Measurements from ENCODE around the gene MYO16. TPM values are rescaled to one million over a fixed set of nuclear protein-coding genes. Genes with fewer than 3 reads are reported as not detected.

MYO16 gene
- polyA plus RNA-seq, 1 experiment, result not detected

DNA sequence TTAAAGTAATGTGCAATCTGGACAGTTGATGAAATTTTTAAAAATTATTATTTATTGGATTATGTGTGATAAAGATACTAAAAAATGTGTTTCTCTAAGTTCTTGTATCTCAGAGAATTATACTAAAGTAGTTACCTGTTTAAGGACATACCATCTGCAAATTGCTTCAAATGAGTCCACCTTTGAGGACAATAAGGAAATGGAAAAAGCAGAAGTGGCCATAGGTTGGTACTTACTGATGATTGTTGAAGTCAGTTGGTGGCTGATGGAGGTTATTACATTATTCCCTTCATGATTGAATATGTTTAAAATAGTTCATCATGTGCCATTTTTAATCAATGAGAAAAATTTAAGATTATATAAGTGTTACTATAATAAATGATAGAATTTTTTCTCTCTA, 367.0 kb downstream of the MYO16 start:
- H3K27me3 ChIP-seq (ENCODE audit: control insufficient read depth, insufficient read depth, low read length), result no peaks in the 10 kb centered on the region
- TF ChIP-seq, protein P1, sequence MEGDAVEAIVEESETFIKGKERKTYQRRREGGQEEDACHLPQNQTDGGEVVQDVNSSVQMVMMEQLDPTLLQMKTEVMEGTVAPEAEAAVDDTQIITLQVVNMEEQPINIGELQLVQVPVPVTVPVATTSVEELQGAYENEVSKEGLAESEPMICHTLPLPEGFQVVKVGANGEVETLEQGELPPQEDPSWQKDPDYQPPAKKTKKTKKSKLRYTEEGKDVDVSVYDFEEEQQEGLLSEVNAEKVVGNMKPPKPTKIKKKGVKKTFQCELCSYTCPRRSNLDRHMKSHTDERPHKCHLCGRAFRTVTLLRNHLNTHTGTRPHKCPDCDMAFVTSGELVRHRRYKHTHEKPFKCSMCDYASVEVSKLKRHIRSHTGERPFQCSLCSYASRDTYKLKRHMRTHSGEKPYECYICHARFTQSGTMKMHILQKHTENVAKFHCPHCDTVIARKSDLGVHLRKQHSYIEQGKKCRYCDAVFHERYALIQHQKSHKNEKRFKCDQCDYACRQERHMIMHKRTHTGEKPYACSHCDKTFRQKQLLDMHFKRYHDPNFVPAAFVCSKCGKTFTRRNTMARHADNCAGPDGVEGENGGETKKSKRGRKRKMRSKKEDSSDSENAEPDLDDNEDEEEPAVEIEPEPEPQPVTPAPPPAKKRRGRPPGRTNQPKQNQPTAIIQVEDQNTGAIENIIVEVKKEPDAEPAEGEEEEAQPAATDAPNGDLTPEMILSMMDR (IDR thresholded peaks at IDR 0.05; ENCODE audit: insufficient read depth, low read depth, low read length), result no peak
- H3K36me3 ChIP-seq (ENCODE audit: control insufficient read depth, insufficient read depth, low read length), result no peaks in the 10 kb centered on the region
- H3K4me3 ChIP-seq (ENCODE audit: low read depth, low read length), result no peak overlapping the region
- no peak for DNase-seq (ENCODE audit: low read depth)
- ChIA-PET CTCF (no interaction called here), POLR2A (no interaction called here)

DNA sequence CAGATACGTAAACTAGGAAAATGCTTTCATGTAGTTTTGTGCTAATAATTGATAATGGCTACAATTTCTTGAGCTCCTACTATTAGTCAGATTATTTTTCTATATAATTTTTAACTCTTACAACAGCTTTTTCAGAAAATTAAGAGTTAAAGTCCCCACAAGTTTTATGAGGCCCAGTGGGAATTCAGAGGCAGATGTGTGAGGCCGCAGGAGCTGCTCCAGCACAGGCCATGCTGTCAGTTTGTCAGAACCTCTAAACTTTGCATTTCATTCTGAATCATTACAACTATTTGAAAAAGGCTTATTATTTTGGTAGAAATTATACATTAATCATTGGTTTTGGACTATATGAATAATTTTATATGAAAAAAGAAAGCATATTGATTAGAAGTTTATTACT, 370.8 kb downstream of the MYO16 start:
- H3K4me3 ChIP-seq (ENCODE audit: low read depth, low read length), result no peak overlapping the region
- no peak for DNase-seq (ENCODE audit: low read depth)
- no peaks in the 10 kb centered on the region for H3K27me3 ChIP-seq (ENCODE audit: control insufficient read depth, insufficient read depth, low read length)
- POLR2A ChIA-PET, result no interaction called here
- CTCF ChIA-PET, result no interaction called here
- H3K36me3 ChIP-seq (ENCODE audit: control insufficient read depth, insufficient read depth, low read length), result no peaks in the 10 kb centered on the region
- TF ChIP-seq, protein P1 (IDR thresholded peaks at IDR 0.05; ENCODE audit: insufficient read depth, low read depth, low read length), result no peak

DNA sequence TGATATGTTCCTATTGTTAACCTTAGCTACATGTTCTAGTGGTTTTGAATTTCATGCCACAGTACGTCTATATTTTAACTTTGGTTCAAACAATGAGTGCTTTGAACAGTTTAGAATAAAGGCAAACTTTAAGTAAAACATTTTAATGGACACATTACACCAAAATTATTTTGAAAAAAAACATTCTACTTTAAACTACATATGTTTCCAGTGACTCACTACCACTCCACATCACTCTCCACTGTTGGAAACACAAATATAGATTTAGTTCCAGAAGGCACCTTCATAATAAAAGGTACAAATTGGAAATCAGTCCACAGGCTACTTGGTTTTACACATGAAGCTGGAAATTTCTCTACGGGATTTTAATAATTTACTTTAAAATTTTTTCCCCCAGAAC, 373.5 kb downstream of the MYO16 start:
- TF ChIP-seq, protein P1 (IDR thresholded peaks at IDR 0.05; ENCODE audit: insufficient read depth, low read depth, low read length), result no peak
- no peaks in the 10 kb centered on the region for H3K27me3 ChIP-seq (ENCODE audit: control insufficient read depth, insufficient read depth, low read length)
- H3K36me3 ChIP-seq (ENCODE audit: control insufficient read depth, insufficient read depth, low read length), result no peaks in the 10 kb centered on the region
- ChIA-PET POLR2A (no interaction called here), CTCF (interaction anchor here (0.7 to 0.9 kb wide), 2 partner anchors 13 to 39 kb away, joined by 3 to 4 read pairs; no protein-coding TSS in a partner anchor)
- H3K4me3 ChIP-seq (ENCODE audit: low read depth, low read length), result no peak overlapping the region
- DNase-seq (ENCODE audit: low read depth), result no peak

DNA sequence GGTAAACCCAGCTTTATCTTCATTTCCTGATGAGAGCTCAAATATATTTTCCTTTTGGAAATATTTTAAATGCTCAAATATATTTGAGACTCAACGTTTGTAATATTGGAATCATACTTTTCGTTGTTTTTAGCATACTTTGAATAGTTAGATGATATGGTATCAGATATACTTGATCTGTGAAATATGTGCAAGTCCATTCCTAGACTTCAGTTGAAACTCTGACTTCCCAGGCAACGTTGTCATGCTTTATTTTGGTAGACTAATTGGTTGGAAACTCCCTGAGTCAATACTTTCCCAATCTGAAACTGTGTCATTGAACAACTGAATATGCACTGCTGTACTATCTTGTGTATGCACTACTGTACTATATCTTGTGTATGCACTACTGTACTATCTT, 378.5 kb downstream of the MYO16 start:
- DNase-seq (ENCODE audit: low read depth), result no peak
- no peak overlapping the region for H3K4me3 ChIP-seq (ENCODE audit: low read depth, low read length)
- ChIA-PET CTCF (no interaction called here), POLR2A (no interaction called here)
- TF ChIP-seq, protein P1 (IDR thresholded peaks at IDR 0.05; ENCODE audit: insufficient read depth, low read depth, low read length), result no peak
- H3K27me3 ChIP-seq (ENCODE audit: control insufficient read depth, insufficient read depth, low read length), result no peaks in the 10 kb centered on the region
- H3K36me3 ChIP-seq (ENCODE audit: control insufficient read depth, insufficient read depth, low read length), result no peaks in the 10 kb centered on the region

DNA sequence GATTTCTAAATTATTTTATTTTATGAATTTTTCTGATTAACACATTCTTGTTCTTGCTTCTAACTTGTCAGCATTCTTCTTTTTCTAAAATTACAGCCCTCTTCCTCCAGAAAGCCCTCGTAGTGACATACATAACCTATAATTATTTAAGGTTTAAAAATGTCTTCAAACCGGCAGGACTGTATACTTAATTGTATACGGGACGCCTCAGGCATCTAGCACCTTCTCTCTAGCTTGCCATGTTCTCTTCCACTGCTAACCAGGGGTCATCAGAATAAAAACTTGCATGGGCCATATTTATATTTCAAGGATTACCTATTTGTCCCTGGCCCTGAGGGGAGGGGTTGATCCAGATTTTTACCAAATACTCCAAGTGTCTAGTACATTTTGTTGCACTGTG, 380.3 kb downstream of the MYO16 start:
- POLR2A ChIA-PET, result no interaction called here

More for the DNA sequence above, 380.3 kb downstream of the MYO16 start:
- CTCF ChIA-PET, result no interaction called here
- no peaks in the 10 kb centered on the region for H3K27me3 ChIP-seq (ENCODE audit: control insufficient read depth, insufficient read depth, low read length)
- H3K4me3 ChIP-seq (ENCODE audit: low read depth, low read length), result no peak overlapping the region
- TF ChIP-seq, protein P1 (IDR thresholded peaks at IDR 0.05; ENCODE audit: insufficient read depth, low read depth, low read length), result no peak
- no peaks in the 10 kb centered on the region for H3K36me3 ChIP-seq (ENCODE audit: control insufficient read depth, insufficient read depth, low read length)
- DNase-seq (ENCODE audit: low read depth), result no peak

Data from BJ (cell line).